Gastrocnemius medialis (tissue), 4 donors: ENCODE results near the gene SEMA4C. TPM values are rescaled to one million over a fixed set of nuclear protein-coding genes. Genes with fewer than 3 reads are reported as not detected.
"Not testable (repeated sequence)": the region's sequence is repeated elsewhere in the genome, so short reads cannot be mapped to it uniquely, and the experiment has no call there.

Experiments used
- ATAC-seq, 2 donors: fragments of 150-250 bp; one replicate each; pipeline ENCODE4 v1.9.1; 2016
- DNase-seq, 2 donors: peaks; one replicate each; pipeline ENCODE4 v3.0.0-alpha.2; 2019
- H3K27ac ChIP-seq, 4 donors: fragments of 200-600 bp; sonication (generic); 1 replicate in 1 of 4; 2 replicates in 3 of 4; pipeline ENCODE4 v1.5.1; 2016 to 2018; ENCODE audit warnings: mild to moderate bottlenecking in 2 of 4, moderate library complexity in 1 of 4
- H3K27me3 ChIP-seq, 3 donors: fragments of 200-600 bp; sonication (generic) in 2 of 3; 1 replicate in 1 of 3; 2 replicates in 2 of 3; pipeline versions ENCODE4 v1.5.1 to v1.6.0; 2016 to 2019; ENCODE audit warnings: mild to moderate bottlenecking in 1 of 3, moderate library complexity in 1 of 3
- H3K36me3 ChIP-seq, 2 donors: fragments of 200-600 bp; sonication (generic) in 1 of 2; one replicate each; pipeline ENCODE4 v1.5.1; 2017 to 2018
- H3K4me1 ChIP-seq, 2 donors: fragments of 200-600 bp; sonication (generic) in 1 of 2; one replicate each; pipeline ENCODE4 v1.5.1; 2016 to 2017; ENCODE audit warnings: mild to moderate bottlenecking in 2 of 2
- H3K4me3 ChIP-seq, 4 donors: fragments of 200-600 bp; sonication (generic) in 3 of 4; 1 replicate in 1 of 4; 2 replicates in 3 of 4; pipeline ENCODE4 v1.5.1; 2016 to 2019; ENCODE audit warnings: mild to moderate bottlenecking in 2 of 4
- H3K9me3 ChIP-seq, 3 donors: fragments of 200-600 bp; sonication (generic) in 2 of 3; 1 replicate in 1 of 3; 2 replicates in 2 of 3; pipeline ENCODE4 v1.5.1; 2016 to 2019
- POLR2A ChIP-seq, 2 donors: fragments of 450-650 bp; IDR thresholded peaks; one replicate each; pipeline ENCODE4 v1.6.1; 2017; ENCODE audit warnings: antibody characterized with exemption in 2 of 2, mild to moderate bottlenecking in 2 of 2, moderate library complexity in 2 of 2
- in situ Hi-C, 4 donors: fragments of 200-750 bp; cut with MboI; loops; one replicate each; pipeline versions ENCODE4 v1.15.0 to v1.8.0; 2017; ENCODE audit warnings: low sequenced_read_pairs in 4 of 4
- intact Hi-C: fragments of 100-400 bp; cut with DNase I; formaldehyde crosslinking; loops from one replicate; pipeline ENCODE4 v1.15.1; 2023; ENCODE audit warnings: low total_unique reads
- total RNA-seq, 4 donors: library from RNA; depleted of rRNA; stranded (reverse); fragments of >200 nt; gene quantifications; one replicate each; pipeline versions ENCODE4 v1.1.0 to v1.2.3, GENCODE V29; 2016
- TF ChIP-seq, protein P1 (sequence below), 5 experiments: fragments of 450-650 bp in 3 of 5; fragments of 200-600 bp in 2 of 5; sonication (generic) in 2 of 5; IDR thresholded peaks in 4 of 5; conservative IDR thresholded peaks in 1 of 5; 1 replicate in 4 of 5; 2 replicates in 1 of 5; pipeline ENCODE4 v1.5.1; 2016 to 2019; ENCODE audit warnings: antibody characterized with exemption in 5 of 5, mild to moderate bottlenecking in 3 of 5, moderate library complexity in 3 of 5

The SEMA4C gene
- total RNA-seq, 4 donors from 2014 or later: 3.2 to 8.6 (median 6.5) TPM

DNA sequence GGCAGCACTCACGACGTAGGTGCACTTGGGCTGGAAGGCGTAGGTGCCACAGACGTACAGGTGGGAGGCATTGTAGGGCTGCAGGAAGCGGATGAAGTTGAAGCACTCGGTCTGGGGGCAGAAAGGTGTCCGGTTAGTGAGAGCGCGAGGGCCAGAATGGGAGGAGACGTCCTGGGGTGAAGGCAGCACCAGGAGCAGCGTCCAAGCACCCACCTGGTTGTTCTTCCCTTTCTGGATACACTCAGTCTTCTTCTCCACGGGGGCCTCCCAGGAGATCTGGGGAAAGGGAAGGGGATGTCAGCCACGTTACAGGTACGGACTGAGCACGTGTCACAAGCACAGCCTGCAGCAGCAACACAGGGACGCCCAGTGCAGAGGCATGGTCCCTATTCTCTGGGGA, 4.2 kb downstream of the SEMA4C start:
- Histone ChIP-seq H3K36me3 (peaks cover 0 to 41% of the 10 kb centered on the region in 2 donors), H3K9me3 (no peaks in the 10 kb centered on the region), H3K27ac (no peak overlapping the region), H3K4me3 (no peak overlapping the region), H3K27me3 (no peaks in the 10 kb centered on the region), H3K4me1 (peaks cover 14% of the 10 kb centered on the region in 2 donors)
- ATAC-seq (no peak), DNase-seq (no peak)
- no peak for TF ChIP-seq POLR2A (IDR thresholded peaks at IDR 0.05)
- TF ChIP-seq, protein P1, sequence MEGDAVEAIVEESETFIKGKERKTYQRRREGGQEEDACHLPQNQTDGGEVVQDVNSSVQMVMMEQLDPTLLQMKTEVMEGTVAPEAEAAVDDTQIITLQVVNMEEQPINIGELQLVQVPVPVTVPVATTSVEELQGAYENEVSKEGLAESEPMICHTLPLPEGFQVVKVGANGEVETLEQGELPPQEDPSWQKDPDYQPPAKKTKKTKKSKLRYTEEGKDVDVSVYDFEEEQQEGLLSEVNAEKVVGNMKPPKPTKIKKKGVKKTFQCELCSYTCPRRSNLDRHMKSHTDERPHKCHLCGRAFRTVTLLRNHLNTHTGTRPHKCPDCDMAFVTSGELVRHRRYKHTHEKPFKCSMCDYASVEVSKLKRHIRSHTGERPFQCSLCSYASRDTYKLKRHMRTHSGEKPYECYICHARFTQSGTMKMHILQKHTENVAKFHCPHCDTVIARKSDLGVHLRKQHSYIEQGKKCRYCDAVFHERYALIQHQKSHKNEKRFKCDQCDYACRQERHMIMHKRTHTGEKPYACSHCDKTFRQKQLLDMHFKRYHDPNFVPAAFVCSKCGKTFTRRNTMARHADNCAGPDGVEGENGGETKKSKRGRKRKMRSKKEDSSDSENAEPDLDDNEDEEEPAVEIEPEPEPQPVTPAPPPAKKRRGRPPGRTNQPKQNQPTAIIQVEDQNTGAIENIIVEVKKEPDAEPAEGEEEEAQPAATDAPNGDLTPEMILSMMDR (IDR thresholded peaks at IDR 0.05 in 4 of 5, conservative IDR thresholded peaks at IDR 0.05 in 1 of 5): no peak
- in situ Hi-C loops (no loop called here), intact Hi-C loops (no loop called here)

DNA sequence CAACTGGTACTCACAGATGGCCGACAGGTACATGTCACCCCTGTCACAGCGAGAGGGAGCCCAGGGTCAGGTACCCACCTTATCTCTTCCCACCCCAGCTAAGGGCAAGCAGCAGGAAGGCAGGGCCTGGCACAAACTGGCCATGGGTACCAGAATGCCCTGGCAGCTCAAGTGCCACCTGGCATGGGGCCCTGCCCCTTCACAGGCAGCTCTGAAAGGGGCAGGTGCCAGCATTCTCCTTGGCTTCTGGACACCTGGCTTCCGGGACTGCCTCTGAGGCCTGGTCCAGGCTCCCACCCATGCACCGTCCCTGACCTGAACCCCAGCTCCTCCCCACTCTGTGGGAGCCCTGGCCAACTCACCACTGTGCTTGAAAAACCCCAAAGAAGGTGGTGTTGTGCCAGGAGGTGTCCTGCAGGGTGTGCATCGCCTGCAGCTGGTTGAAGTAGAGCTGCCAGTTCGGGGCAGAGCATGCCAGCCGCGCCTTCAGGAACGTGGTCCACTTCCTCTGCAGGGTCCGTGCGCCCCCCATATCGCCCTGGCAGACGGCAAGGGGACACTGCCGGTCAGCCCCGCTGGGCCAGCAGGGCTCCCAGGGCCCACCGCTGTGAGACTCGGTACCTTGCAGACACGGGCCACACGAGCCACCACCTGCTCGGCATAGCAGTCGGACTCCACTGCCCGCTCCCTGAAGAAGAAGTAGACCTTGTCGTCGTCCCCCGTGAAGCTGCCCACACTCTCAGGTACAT, 5.4 kb downstream of the SEMA4C start:
- Histone ChIP-seq H3K36me3 (peaks cover 0 to 48% of the 10 kb centered on the region in 2 donors), H3K4me1 (peaks cover 12 to 14% of the 10 kb centered on the region in 2 donors), H3K27ac (no peak overlapping the region), H3K9me3 (no peaks in the 10 kb centered on the region), H3K27me3 (no peaks in the 10 kb centered on the region), H3K4me3 (no peak overlapping the region)
- no peak for TF ChIP-seq POLR2A (IDR thresholded peaks at IDR 0.05)
- TF ChIP-seq, protein P1 (IDR thresholded peaks at IDR 0.05 in 4 of 5, conservative IDR thresholded peaks at IDR 0.05 in 1 of 5): no peak
- DNase-seq (no peak), ATAC-seq (no peak)
- in situ Hi-C loops (no loop called here), intact Hi-C loops (no loop called here)

DNA sequence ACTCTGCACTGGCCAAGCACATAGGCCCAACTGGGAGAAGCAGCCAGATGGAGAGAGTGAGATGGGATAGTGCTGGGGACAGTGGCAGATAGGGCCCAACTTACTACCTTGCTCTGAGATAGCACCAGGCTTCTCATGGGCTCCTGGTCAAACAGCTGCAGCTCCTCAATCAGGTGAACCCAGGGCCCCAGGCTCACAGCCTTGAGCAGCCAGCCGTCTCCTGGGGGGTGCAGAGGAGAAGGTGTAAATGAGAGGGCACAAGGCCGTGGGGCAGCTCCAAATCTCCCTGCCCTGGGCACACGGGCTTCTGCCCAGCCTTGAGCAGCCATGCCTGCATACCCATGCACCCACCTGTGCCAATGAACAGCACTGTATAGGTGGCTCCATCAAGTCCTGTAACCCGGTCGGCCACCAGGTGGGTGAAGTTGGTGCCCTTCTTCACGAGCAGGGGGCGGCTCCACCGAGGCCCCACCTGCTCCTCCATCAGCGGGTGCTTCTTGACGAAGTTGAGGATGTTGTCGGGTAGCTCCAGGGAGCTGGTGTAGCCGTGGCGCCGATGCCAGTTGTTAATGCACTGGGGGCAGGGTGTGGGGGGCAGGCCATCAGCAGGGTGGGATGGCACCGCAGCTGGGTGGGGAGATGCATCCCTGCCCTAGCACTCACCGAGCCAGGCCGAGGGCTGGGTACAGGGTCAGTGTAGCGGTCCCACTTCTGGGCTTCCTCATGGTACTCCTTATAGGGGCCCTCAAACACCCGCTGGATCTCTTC, 6.1 kb downstream of the SEMA4C start:
- Histone ChIP-seq H3K36me3 (peaks cover 0 to 48% of the 10 kb centered on the region in 2 donors), H3K4me1 (peaks cover 14 to 17% of the 10 kb centered on the region in 2 donors), H3K27ac (no peak overlapping the region), H3K4me3 (no peak overlapping the region), H3K9me3 (no peaks in the 10 kb centered on the region), H3K27me3 (no peaks in the 10 kb centered on the region)
- intact Hi-C loops (no loop called here), in situ Hi-C loops (no loop called here)
- ATAC-seq (no peak), DNase-seq (no peak)
- TF ChIP-seq, protein P1 (IDR thresholded peaks at IDR 0.05 in 4 of 5, conservative IDR thresholded peaks at IDR 0.05 in 1 of 5): no peak
- no peak for TF ChIP-seq POLR2A (IDR thresholded peaks at IDR 0.05)

DNA sequence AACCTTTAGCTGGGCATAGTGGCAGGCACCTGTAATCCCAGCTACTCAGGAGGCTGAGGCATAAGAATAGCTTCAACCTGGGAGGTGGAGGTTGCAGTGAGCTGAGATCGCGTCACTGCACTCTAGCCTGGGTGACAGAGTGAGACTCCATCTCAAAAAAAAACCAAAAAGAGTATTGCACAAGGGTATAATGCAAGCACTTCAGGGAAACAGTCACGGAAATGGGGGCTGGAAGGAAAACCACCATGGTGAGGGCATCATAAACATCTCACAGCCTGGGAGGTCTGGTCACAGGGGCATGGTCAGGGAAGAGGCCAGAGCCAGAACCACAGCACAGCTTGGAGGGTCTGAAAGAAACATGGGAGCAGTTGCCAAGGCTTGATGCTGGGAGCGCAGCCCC, 6.8 kb downstream of the SEMA4C start:
- ATAC-seq, intact Hi-C loops, in situ Hi-C loops, H3K27me3 ChIP-seq, DNase-seq, H3K4me3 ChIP-seq, H3K9me3 ChIP-seq, H3K27ac ChIP-seq: not testable (repeated sequence)
- H3K4me1 ChIP-seq: peaks cover 10 to 21% of the 10 kb centered on the region in 2 donors
- H3K36me3 ChIP-seq: peaks cover 0 to 48% of the 10 kb centered on the region in 2 donors

DNA sequence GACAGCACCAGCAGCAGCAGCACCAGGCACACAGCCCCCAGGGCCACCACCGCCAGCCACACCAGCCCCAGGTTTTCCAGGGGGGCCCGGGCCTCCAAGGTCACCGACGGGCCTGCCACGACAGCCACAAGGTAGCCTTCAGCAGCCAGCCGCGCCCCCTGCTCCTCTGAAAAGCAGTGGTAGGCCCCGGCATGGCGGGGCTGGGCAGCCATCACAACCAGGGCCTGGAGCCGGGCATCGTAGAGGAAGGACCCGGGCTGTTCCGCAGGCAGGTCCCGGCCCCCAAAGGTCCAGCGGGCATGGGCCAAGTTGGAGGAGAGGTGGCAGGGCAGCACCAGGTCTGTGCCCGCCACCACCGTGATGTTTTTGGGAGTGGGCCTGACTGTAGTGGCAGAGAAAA, 8.8 kb downstream of the SEMA4C start:
- ATAC-seq (no peak), DNase-seq (no peak)
- Histone ChIP-seq H3K27me3 (no peaks in the 10 kb centered on the region), H3K4me3 (no peak overlapping the region), H3K27ac (no peak overlapping the region), H3K36me3 (peaks cover 0 to 48% of the 10 kb centered on the region in 2 donors), H3K9me3 (no peaks in the 10 kb centered on the region), H3K4me1 (peaks cover 12 to 19% of the 10 kb centered on the region in 2 donors)
- intact Hi-C loops (no loop called here), in situ Hi-C loops (no loop called here)
- no peak for TF ChIP-seq POLR2A (IDR thresholded peaks at IDR 0.05)
- TF ChIP-seq, protein P1 (IDR thresholded peaks at IDR 0.05 in 4 of 5, conservative IDR thresholded peaks at IDR 0.05 in 1 of 5): no peak
